AG20443 (cell line): ENCODE measurements around the gene KIF19.

Experiments
- DNase-seq: peaks from one replicate; pipeline ENCODE4 v3.0.0; 2012; ENCODE audit warnings: low spot score, mixed read lengths

Gene KIF19

DNA sequence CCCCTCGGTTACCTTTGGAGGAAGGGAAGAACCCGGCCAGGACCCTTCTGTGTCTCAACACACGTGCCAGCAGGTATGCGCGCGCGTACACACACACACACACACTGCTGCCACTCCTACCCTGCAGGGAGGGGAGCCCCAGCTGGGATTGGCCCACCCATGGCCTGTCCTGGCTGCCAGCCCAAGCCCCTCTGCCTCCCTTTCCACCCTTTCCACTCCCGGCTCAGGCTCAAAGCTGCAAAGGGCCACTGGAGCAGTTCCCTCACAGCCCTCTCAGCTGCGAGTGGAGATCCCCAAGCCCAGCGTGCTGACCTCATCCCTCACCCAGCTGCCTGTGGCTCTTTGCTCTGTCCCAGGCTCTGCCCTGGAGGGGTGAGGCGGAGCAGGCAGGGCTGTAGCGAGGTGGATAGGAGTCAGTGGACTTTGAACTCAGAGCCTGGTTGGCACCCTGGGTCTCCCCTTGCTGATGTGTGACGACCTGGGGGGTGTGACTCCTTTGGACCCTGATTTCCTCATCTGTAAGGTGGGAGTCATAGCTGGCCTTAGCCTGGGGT lies 14.5 kb downstream of the KIF19 start:
- no peak for DNase-seq

DNA sequence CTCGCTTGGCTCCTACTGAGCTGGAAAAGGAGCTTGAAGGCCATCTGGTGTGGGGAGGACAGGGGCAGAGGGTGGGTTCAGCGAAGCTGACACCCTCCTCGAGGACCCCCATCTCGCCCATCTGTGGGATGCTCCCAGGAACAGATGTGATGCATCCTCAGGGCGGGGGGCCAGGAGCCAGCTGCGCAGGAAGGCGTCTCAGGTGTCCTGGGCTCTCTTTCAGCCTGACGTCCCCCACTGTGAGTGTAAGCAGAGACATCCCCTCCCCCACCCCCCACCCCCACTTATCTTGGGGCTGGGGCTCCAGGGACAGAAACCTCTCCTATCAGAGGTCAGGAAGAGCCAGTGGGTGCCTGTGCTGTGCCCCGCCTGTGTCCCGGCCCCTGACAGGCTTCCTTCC lies 16.2 kb downstream of the KIF19 start:
- no peak for DNase-seq

- no peak for DNase-seq
Measured at GRCh38 chr17:74343121-74343520, 17.1 kb downstream of the KIF19 start.

- DNase-seq, result no peak
Measured at GRCh38 chr17:74343526-74344284, 17.7 kb downstream of the KIF19 start.

DNA sequence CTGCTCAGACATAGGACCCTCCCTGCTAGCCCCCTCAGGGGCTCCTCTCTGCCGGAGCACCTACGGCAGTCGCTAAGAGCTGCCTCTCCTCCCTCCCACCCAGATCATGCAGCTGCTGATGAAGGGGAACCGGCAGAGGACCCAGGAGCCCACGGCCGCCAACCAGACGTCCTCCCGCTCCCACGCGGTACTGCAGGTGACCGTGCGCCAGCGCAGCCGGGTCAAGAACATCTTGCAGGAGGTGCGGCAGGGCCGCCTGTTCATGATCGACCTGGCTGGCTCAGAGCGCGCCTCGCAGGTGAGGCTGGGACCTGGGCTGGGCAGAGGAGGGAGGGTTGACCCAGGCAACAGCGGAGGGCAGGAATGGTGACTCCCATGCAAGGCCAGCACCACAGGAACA lies 18.6 kb downstream of the KIF19 start:
- DNase-seq, result no peak

DNA sequence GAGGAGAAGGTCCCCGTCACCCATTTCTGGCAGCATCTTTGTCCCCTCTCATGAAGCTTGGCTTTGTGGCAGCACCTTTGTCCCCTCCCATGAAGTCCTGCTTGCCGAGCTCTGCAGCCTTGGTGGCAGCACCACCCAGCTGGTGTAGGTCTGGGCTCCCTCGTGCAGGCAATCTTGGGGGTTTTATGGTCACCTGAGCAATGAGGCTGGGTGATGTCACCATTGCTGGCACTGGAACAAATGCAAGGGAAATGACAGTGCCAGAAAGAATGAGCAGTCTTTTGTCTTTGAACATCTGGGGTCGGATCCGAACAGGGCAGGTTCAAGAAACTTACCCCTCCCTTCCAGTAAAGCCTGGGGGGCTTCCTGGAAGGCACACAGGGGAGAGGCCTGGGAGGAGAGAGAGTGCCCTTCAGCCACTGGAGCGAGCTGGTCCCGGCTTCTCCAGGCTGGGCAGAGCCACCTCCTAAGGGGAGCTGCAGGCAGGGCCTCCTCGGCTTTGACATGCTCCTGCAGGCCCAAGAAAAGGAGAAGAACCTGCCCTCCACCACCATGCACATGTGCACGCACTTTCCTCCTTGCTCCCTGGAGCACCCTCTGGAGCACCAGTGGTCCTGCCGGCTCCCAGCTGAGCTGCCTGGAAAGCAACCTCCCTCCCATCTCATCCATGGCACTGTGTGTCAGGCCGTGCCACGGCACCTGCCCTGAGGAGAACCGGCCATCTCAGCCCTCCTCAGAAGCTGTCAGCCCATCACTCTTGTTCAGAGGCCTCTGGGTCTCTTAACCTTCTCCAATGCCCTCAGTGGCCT lies 19.6 kb downstream of the KIF19 start:
- no peak for DNase-seq

DNA sequence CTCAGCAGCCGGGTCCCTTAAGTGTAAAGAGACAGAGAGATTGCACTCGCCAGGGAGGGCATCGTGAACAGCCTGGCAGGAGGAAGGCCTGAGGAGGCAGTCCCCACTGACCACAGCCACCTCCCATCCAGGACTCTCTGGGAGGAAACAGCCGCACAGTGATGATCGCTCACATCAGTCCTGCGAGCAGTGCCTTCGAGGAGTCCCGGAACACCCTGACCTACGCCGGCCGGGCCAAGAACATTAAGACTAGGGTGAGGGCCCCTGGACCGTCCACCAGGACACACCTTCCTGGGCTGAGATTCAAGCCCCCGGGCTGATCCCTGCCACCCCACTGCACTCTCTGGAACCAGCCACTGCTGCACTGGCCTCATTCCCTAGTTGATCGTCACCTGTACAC lies 21.6 kb downstream of the KIF19 start:
- DNase-seq, result no peak

GRCh38 chr17:74349120-74349519 lies 23.1 kb downstream of the KIF19 start:
- no peak for DNase-seq

DNA sequence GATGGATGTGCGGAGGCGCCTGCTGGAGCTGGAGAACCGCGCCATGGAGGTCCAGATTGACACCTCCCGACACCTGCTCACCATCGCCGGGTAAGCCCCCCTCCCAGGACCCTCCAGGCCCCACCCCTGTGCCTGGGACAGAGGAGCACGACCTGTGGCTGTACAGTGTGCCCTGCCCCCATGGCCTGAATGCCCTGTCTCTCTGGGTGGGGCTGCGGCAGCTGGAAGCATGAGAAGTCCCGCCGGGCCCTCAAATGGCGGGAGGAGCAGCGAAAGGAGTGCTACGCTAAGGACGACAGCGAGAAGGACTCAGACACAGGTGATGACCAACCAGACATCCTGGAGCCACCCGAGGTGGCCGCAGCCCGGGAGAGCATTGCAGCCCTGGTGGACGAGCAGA lies 24.5 kb downstream of the KIF19 start:
- no peak for DNase-seq

- DNase-seq, result no peak
Measured at GRCh38 chr17:74351552-74352210, 25.7 kb downstream of the KIF19 start.

DNA sequence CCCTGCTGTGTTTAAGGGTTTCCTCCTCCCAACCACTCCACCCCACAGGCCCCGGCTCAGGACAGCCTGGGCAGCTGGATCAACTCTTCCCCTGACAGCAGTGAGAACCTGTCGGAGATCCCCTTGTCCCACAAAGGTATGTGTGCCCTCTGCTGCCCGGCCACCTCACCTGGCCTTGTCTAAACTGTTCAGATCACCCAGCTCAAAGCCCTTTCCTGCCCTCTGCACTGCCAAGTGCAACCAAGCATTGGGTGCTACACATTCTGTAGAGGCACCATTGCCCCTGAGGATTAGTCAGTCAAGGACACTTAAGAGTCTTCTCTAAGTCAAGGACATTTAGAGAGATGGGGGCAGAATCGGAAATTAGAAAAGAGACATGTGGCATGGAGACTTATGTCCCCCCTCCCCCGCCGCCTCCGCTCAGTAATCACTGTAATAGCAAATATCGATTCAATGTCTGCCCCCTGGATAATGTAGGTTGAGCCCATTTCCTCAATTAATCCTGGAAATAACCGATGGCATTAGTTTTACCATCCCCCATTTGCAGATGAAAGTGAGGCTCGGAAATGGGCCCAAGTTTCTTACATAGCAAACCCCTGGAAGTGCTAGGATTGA lies 27.5 kb downstream of the KIF19 start:
- no peak for DNase-seq

DNA sequence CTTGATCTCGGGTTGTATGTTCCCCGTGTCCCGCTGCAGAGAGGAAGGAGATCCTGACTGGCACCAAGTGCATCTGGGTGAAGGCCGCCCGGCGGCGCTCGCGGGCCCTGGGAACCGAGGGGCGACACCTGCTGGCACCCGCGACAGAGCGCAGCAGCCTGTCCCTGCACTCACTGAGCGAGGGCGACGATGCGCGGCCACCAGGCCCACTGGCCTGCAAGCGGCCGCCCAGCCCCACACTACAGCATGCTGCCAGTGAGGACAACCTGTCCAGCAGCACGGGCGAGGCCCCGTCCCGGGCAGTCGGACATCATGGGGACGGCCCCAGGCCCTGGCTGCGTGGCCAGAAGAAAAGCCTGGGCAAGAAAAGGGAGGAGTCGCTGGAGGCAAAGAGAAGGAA lies 28.1 kb downstream of the KIF19 start:
- DNase-seq, result peak; percentile 38

- no peak for DNase-seq
Measured at GRCh38 chr17:74354561-74354960, 28.5 kb downstream of the KIF19 start.

- DNase-seq, result no peak
Measured at GRCh38 chr17:74355065-74355464, 29.0 kb downstream of the KIF19 start.

- no peak for DNase-seq
Measured at GRCh38 chr17:74356646-74357465, 30.8 kb downstream of the KIF19 start.

DNA sequence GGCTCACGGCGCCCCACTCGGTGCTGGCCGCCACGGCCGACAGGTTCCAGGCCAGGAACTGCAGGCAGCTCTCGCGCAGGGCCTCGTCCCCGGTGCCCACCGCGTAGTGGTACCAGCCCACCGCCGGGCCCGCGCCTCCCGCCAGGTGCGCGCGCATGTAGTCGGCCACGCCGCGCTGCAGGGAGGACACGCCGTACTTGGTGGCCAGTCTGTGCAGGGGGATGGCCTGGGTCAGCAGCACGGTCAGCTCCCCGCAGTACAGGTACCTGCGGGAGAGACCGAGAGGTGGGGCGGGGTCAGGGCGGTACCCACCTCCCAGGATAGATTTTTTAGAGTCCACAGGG lies 31.4 kb downstream of the KIF19 start:
- no peak for DNase-seq

GRCh38 chr17:74358697-74359096 lies 32.7 kb downstream of the KIF19 start:
- no peak for DNase-seq

DNA sequence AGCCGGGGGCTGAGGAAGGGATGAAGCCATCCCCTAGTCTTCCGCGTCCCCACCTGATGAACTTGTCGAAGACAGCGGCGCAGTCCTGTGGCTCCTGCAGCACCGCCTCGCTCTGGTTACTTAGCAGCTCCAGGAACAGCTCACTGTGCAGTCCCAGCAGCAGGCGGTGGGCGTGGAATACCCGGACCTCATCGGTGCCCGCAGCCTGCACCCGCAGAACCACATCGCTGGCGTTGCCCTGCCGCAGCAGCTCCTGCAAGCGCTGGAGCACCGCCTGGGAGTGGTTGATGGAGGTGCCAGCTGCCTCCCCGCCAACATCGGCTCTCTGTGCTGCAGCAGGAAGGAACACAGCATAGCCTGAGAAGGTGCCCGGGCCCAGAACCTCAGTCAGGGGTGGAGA lies 33.9 kb downstream of the KIF19 start:
- no peak for DNase-seq

DNA sequence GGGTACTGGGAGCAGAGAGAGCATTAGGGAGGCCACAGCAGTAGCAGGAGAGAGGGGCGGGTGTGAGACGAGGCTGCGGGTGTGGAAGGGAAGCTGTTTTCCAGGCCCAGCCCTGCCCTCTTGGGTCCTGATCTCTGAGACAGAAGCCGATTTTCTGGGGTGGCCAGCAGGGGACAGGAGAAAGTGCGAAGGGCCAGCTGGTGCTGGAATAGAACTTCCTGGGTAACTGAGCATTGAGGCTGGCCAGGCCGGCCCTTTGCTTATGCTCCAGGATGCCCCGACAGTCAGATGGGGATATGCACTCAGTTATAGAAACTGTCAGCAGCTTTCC lies 34.8 kb downstream of the KIF19 start:
- no peak for DNase-seq

- peak; percentile 64 for DNase-seq
Measured at GRCh38 chr17:74361230-74362068, 35.4 kb downstream of the KIF19 start, which contains the start of gene BTBD17. BTBD17 (minus strand) TSS chr17:74361868; CDS start chr17:74361819, 49 bp downstream.

DNA sequence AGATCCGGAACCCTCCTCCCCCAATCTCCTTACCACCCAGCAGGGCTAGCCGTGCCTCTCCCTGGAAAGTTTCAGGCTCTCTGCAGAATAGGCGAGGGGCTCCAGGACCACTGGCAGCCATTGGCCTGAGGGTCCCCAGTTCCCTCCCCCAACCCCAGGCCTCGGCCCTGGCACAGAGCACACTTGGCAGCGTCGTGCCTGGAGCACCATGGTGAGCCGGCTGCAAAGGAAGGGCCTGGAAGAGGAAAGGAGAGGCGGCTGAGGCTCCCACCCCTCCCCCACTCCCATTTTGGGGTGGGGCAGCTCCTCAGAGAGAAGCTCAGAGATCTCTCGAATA lies 36.0 kb downstream of the KIF19 start:
- no peak for DNase-seq
